Brain microvascular endothelial cell (primary cell): Measurements from ENCODE around the gene ACO2.

Experiments
- DNase-seq: peaks from one replicate; pipeline ENCODE4 v3.0.0-alpha.2; 2020
- H3K27ac ChIP-seq: fragments of 250-450 bp; sonication (Bioruptor Pico); 2 replicates; pipeline ENCODE4 v1.5.1; 2020; ENCODE audit warnings: mild to moderate bottlenecking, moderate library complexity
- H3K27me3 ChIP-seq: fragments of 250-450 bp; sonication (Bioruptor Pico); replicated peaks from 2 replicates; pipeline ENCODE4 v1.5.1; 2020; ENCODE audit warnings: mild to moderate bottlenecking
- H3K36me3 ChIP-seq: fragments of 250-450 bp; sonication (Bioruptor Pico); replicated peaks from 2 replicates; pipeline ENCODE4 v1.5.1; 2020; ENCODE audit warnings: mild to moderate bottlenecking
- H3K4me3 ChIP-seq: 2 replicates; pipeline ENCODE4 v1.5.1; 2011; ENCODE audit warnings: low read depth, mild to moderate bottlenecking, control low read depth, low read length, moderate library complexity
- in situ Hi-C: cut with HindIII; loops from 2 replicates; pipeline ENCODE4 v1.10.0; 2017; ENCODE audit warnings: low sequenced_read_pairs, low pct_ligation_motif_present
- TF ChIP-seq, protein P1 (sequence below): IDR thresholded peaks from 2 replicates; pipeline ENCODE4 v1.5.1; 2011; ENCODE audit warnings: low read depth, mild to moderate bottlenecking, moderate library complexity, low read length, control low read depth, inconsistent platforms; ENCODE audit errors: missing control alignments

Gene ACO2

GRCh38 chr22:41532908-41533825, 64.2 kb downstream of the ACO2 start:
- TF ChIP-seq, protein P1, sequence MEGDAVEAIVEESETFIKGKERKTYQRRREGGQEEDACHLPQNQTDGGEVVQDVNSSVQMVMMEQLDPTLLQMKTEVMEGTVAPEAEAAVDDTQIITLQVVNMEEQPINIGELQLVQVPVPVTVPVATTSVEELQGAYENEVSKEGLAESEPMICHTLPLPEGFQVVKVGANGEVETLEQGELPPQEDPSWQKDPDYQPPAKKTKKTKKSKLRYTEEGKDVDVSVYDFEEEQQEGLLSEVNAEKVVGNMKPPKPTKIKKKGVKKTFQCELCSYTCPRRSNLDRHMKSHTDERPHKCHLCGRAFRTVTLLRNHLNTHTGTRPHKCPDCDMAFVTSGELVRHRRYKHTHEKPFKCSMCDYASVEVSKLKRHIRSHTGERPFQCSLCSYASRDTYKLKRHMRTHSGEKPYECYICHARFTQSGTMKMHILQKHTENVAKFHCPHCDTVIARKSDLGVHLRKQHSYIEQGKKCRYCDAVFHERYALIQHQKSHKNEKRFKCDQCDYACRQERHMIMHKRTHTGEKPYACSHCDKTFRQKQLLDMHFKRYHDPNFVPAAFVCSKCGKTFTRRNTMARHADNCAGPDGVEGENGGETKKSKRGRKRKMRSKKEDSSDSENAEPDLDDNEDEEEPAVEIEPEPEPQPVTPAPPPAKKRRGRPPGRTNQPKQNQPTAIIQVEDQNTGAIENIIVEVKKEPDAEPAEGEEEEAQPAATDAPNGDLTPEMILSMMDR = peak; percentile 89
- no peak overlapping the region for H3K27ac ChIP-seq
- peak; percentile 43 for DNase-seq
- H3K4me3 ChIP-seq = no peak overlapping the region
- in situ Hi-C loops = no loop called here
- peaks cover 45% of the 10 kb centered on the region for H3K36me3 ChIP-seq
- H3K27me3 ChIP-seq = no peaks in the 10 kb centered on the region

GRCh38 chr22:41534219-41534618, 65.3 kb downstream of the ACO2 start:
- in situ Hi-C loops = no loop called here
- peaks cover 38% of the 10 kb centered on the region for H3K36me3 ChIP-seq
- no peak for DNase-seq
- TF ChIP-seq, protein P1 = no peak
- H3K27ac ChIP-seq = no peak overlapping the region
- no peaks in the 10 kb centered on the region for H3K27me3 ChIP-seq
- no peak overlapping the region for H3K4me3 ChIP-seq

GRCh38 chr22:41535244-41535643, 66.3 kb downstream of the ACO2 start:
- peaks cover 40% of the 10 kb centered on the region for H3K36me3 ChIP-seq
- H3K27ac ChIP-seq = no peak overlapping the region
- H3K4me3 ChIP-seq = no peak overlapping the region
- DNase-seq = no peak
- in situ Hi-C loops = no loop called here
- TF ChIP-seq, protein P1 = peak; percentile 60
- no peaks in the 10 kb centered on the region for H3K27me3 ChIP-seq

DNA sequence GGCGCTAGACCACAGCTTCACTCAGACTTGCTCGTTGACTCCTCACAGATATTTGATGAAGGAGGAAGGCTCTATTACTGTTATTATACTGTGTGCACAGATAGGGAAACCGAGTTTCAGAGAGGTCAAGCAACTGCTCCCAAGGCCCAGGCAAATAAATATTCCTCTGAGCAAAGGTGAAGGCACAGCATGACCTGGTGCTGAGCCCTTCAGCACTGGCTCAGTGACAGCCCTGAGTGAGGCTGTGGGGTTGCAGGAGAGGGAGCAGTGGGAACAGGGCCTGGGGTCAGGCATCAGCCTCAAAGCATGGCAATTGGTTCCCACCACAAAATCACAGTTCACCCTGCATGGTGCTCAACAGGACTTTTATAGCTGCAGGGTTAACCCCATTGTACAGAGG, 68.3 kb downstream of the ACO2 start:
- TF ChIP-seq, protein P1 = no peak
- no peaks in the 10 kb centered on the region for H3K27me3 ChIP-seq
- H3K4me3 ChIP-seq = no peak overlapping the region
- no peak for DNase-seq
- H3K36me3 ChIP-seq = peaks cover 20% of the 10 kb centered on the region
- in situ Hi-C loops = no loop called here
- H3K27ac ChIP-seq = no peak overlapping the region

- Histone ChIP-seq H3K27me3 (no peaks in the 10 kb centered on the region), H3K36me3 (peaks cover 9% of the 10 kb centered on the region), H3K4me3 (no peak overlapping the region), H3K27ac (no peak overlapping the region)
- TF ChIP-seq, protein P1 = no peak
- no peak for DNase-seq
- in situ Hi-C loops = no loop called here
Measured at GRCh38 chr22:41538583-41538982, 69.7 kb downstream of the ACO2 start.
